ENCODE data around the gene DDX11. TPM values are rescaled to one million over a fixed set of nuclear protein-coding genes. Genes with fewer than 3 reads are reported as not detected.
"Not testable (repeated sequence)": the region's sequence is repeated elsewhere in the genome, so short reads cannot be mapped to it uniquely, and the experiment has no call there.

The DDX11 gene
- polyA plus RNA-seq, 1 donor from 2014 or later, result 9.8 TPM

GRCh38 chr12:31091629-31092028, 18.0 kb downstream of the DDX11 start:
- not testable (repeated sequence) for H3K36me3 ChIP-seq (ENCODE audit: insufficient read depth, low read length); H4K20me1 ChIP-seq (ENCODE audit: insufficient read depth); H3K4me3 ChIP-seq (ENCODE audit: low read length); H3K9ac ChIP-seq (ENCODE audit: low read length); H3K9me2 ChIP-seq (ENCODE audit: insufficient read depth, low read length); H3K27me3 ChIP-seq (ENCODE audit: insufficient read depth, low read depth, low read length); H2AFZ ChIP-seq (ENCODE audit: low read depth, low read length); H3K4me2 ChIP-seq (ENCODE audit: low read length); H3F3A ChIP-seq (ENCODE audit: insufficient read depth, low read length, poor library complexity, severe bottlenecking); H3K27ac ChIP-seq (ENCODE audit: low read length); H3K79me2 ChIP-seq (replicated peaks; ENCODE audit: insufficient read depth, low read length); H3K9me3 ChIP-seq (ENCODE audit: low read length)

GRCh38 chr12:31092718-31093117, 19.1 kb downstream of the DDX11 start:
- not testable (repeated sequence) for H3F3A ChIP-seq (ENCODE audit: insufficient read depth, low read length, poor library complexity, severe bottlenecking); H3K27ac ChIP-seq (ENCODE audit: low read length); H3K27me3 ChIP-seq (ENCODE audit: insufficient read depth, low read depth, low read length); H3K4me2 ChIP-seq (ENCODE audit: low read length); H3K9me2 ChIP-seq (ENCODE audit: insufficient read depth, low read length); H4K20me1 ChIP-seq (ENCODE audit: insufficient read depth); H3K36me3 ChIP-seq (ENCODE audit: insufficient read depth, low read length); H3K4me3 ChIP-seq (ENCODE audit: low read length); H3K9ac ChIP-seq (ENCODE audit: low read length); H2AFZ ChIP-seq (ENCODE audit: low read depth, low read length); H3K79me2 ChIP-seq (replicated peaks; ENCODE audit: insufficient read depth, low read length); H3K9me3 ChIP-seq (ENCODE audit: low read length)

- H3K9me2 ChIP-seq (ENCODE audit: insufficient read depth, low read length); H3K36me3 ChIP-seq (ENCODE audit: insufficient read depth, low read length); H3K4me2 ChIP-seq (ENCODE audit: low read length); H3F3A ChIP-seq (ENCODE audit: insufficient read depth, low read length, poor library complexity, severe bottlenecking); H3K27ac ChIP-seq (ENCODE audit: low read length); H3K79me2 ChIP-seq (replicated peaks; ENCODE audit: insufficient read depth, low read length); H3K4me3 ChIP-seq (ENCODE audit: low read length); H4K20me1 ChIP-seq (ENCODE audit: insufficient read depth); H3K9me3 ChIP-seq (ENCODE audit: low read length); H2AFZ ChIP-seq (ENCODE audit: low read depth, low read length); H3K27me3 ChIP-seq (ENCODE audit: insufficient read depth, low read depth, low read length); H3K9ac ChIP-seq (ENCODE audit: low read length): not testable (repeated sequence)
These were observed 21.6 kb downstream of the DDX11 start for GRCh38 chr12:31095080-31095860.

GRCh38 chr12:31096251-31097065, 22.8 kb downstream of the DDX11 start:
- H3K9me2 ChIP-seq (ENCODE audit: insufficient read depth, low read length); H3K36me3 ChIP-seq (ENCODE audit: insufficient read depth, low read length); H3K9ac ChIP-seq (ENCODE audit: low read length); H3K4me3 ChIP-seq (ENCODE audit: low read length); H4K20me1 ChIP-seq (ENCODE audit: insufficient read depth); H3K27ac ChIP-seq (ENCODE audit: low read length); H3K27me3 ChIP-seq (ENCODE audit: insufficient read depth, low read depth, low read length); H3K79me2 ChIP-seq (replicated peaks; ENCODE audit: insufficient read depth, low read length); H3K9me3 ChIP-seq (ENCODE audit: low read length); H3K4me2 ChIP-seq (ENCODE audit: low read length); H3F3A ChIP-seq (ENCODE audit: insufficient read depth, low read length, poor library complexity, severe bottlenecking); H2AFZ ChIP-seq (ENCODE audit: low read depth, low read length): not testable (repeated sequence)

GRCh38 chr12:31097819-31098218, 24.2 kb downstream of the DDX11 start:
- not testable (repeated sequence) for H3K27me3 ChIP-seq (ENCODE audit: insufficient read depth, low read depth, low read length); H3K4me3 ChIP-seq (ENCODE audit: low read length); H2AFZ ChIP-seq (ENCODE audit: low read depth, low read length); H3K9ac ChIP-seq (ENCODE audit: low read length); H3K36me3 ChIP-seq (ENCODE audit: insufficient read depth, low read length); H3K79me2 ChIP-seq (replicated peaks; ENCODE audit: insufficient read depth, low read length); H3K27ac ChIP-seq (ENCODE audit: low read length); H3K9me2 ChIP-seq (ENCODE audit: insufficient read depth, low read length); H3K9me3 ChIP-seq (ENCODE audit: low read length); H3F3A ChIP-seq (ENCODE audit: insufficient read depth, low read length, poor library complexity, severe bottlenecking); H3K4me2 ChIP-seq (ENCODE audit: low read length); H4K20me1 ChIP-seq (ENCODE audit: insufficient read depth)

GRCh38 chr12:31098363-31098762, 24.7 kb downstream of the DDX11 start:
- not testable (repeated sequence) for H3K9me2 ChIP-seq (ENCODE audit: insufficient read depth, low read length); H4K20me1 ChIP-seq (ENCODE audit: insufficient read depth); H3K79me2 ChIP-seq (replicated peaks; ENCODE audit: insufficient read depth, low read length); H3K4me3 ChIP-seq (ENCODE audit: low read length); H3F3A ChIP-seq (ENCODE audit: insufficient read depth, low read length, poor library complexity, severe bottlenecking); H3K27me3 ChIP-seq (ENCODE audit: insufficient read depth, low read depth, low read length); H3K4me2 ChIP-seq (ENCODE audit: low read length); H3K9ac ChIP-seq (ENCODE audit: low read length); H2AFZ ChIP-seq (ENCODE audit: low read depth, low read length); H3K27ac ChIP-seq (ENCODE audit: low read length); H3K36me3 ChIP-seq (ENCODE audit: insufficient read depth, low read length); H3K9me3 ChIP-seq (ENCODE audit: low read length)

GRCh38 chr12:31098771-31099170, 25.1 kb downstream of the DDX11 start:
- not testable (repeated sequence) for H3F3A ChIP-seq (ENCODE audit: insufficient read depth, low read length, poor library complexity, severe bottlenecking); H3K9me3 ChIP-seq (ENCODE audit: low read length); H2AFZ ChIP-seq (ENCODE audit: low read depth, low read length); H3K27me3 ChIP-seq (ENCODE audit: insufficient read depth, low read depth, low read length); H3K36me3 ChIP-seq (ENCODE audit: insufficient read depth, low read length); H3K79me2 ChIP-seq (replicated peaks; ENCODE audit: insufficient read depth, low read length); H4K20me1 ChIP-seq (ENCODE audit: insufficient read depth); H3K9me2 ChIP-seq (ENCODE audit: insufficient read depth, low read length); H3K9ac ChIP-seq (ENCODE audit: low read length); H3K27ac ChIP-seq (ENCODE audit: low read length); H3K4me2 ChIP-seq (ENCODE audit: low read length); H3K4me3 ChIP-seq (ENCODE audit: low read length)

GRCh38 chr12:31099434-31099833, 25.8 kb downstream of the DDX11 start:
- not testable (repeated sequence) for H4K20me1 ChIP-seq (ENCODE audit: insufficient read depth); H3F3A ChIP-seq (ENCODE audit: insufficient read depth, low read length, poor library complexity, severe bottlenecking); H3K9ac ChIP-seq (ENCODE audit: low read length); H3K27me3 ChIP-seq (ENCODE audit: insufficient read depth, low read depth, low read length); H3K27ac ChIP-seq (ENCODE audit: low read length); H3K9me2 ChIP-seq (ENCODE audit: insufficient read depth, low read length); H3K4me2 ChIP-seq (ENCODE audit: low read length); H3K36me3 ChIP-seq (ENCODE audit: insufficient read depth, low read length); H3K79me2 ChIP-seq (replicated peaks; ENCODE audit: insufficient read depth, low read length); H2AFZ ChIP-seq (ENCODE audit: low read depth, low read length); H3K9me3 ChIP-seq (ENCODE audit: low read length); H3K4me3 ChIP-seq (ENCODE audit: low read length)

All from neural cell (in vitro differentiated cells).